Measurements from ENCODE around the gene ATG10.

- TF ChIP-seq CREB1 (IDR thresholded peaks at IDR 0.05) (no peak), CTCF (IDR thresholded peaks at IDR 0.05; ENCODE audit: control extremely low read depth in 1 of 3, insufficient read depth in 1 of 3, low read depth in 1 of 3, low read length in 3 of 3) (no peak), TAF1 (IDR thresholded peaks at IDR 0.05; ENCODE audit: low read depth, low read length) (no peak), TAF7 (optimal IDR thresholded peaks at IDR 0.05; ENCODE audit: borderline replicate concordance, low read depth, low read length) (no peak)
These were observed 35.1 kb upstream of the ATG10 start for GRCh38 chr5:81936750-81937149.

All from H1 (cell line).